D341Med (cell line): Measurements from ENCODE around the gene SPATA33.
A peak's percentile ranks its signal among the peaks of the same experiment; 100 is the strongest.
"Not testable (repeated sequence)": the region's sequence is repeated elsewhere in the genome, so short reads cannot be mapped to it uniquely, and the experiment has no call there.

Experiments
- DNase-seq: peaks from one replicate; pipeline ENCODE4 v3.0.0; 2012; ENCODE audit warnings: low spot score

Gene SPATA33

GRCh38 chr16:89693931-89694783 is 36.5 kb downstream of the SPATA33 start:
- DNase-seq, result no peak

GRCh38 chr16:89694784-89695085 is 37.1 kb downstream of the SPATA33 start:
- not testable (repeated sequence) for DNase-seq

GRCh38 chr16:89695086-89695874 is 37.6 kb downstream of the SPATA33 start:
- DNase-seq, result no peak

- no peak for DNase-seq
These were observed 38.4 kb downstream of the SPATA33 start for GRCh38 chr16:89695875-89696669.

- no peak for DNase-seq
These were observed 39.1 kb downstream of the SPATA33 start for GRCh38 chr16:89696670-89697128.

GRCh38 chr16:89697161-89697615 is 39.6 kb downstream of the SPATA33 start:
- DNase-seq, result no peak

GRCh38 chr16:89697616-89698331 is 40.1 kb downstream of the SPATA33 start:
- DNase-seq, result no peak

- not testable (repeated sequence) for DNase-seq
These were observed 41.1 kb downstream of the SPATA33 start for GRCh38 chr16:89698717-89699116.

GRCh38 chr16:89699629-89700099 is 42.0 kb downstream of the SPATA33 start:
- not testable (repeated sequence) for DNase-seq

GRCh38 chr16:89700100-89700648 is 42.5 kb downstream of the SPATA33 start:
- DNase-seq, result peak; percentile 93

GRCh38 chr16:89700649-89701424 is 43.2 kb downstream of the SPATA33 start:
- peak; percentile 75 for DNase-seq

- DNase-seq, result peak; percentile 95
These were observed 44.1 kb downstream of the SPATA33 start, which contains the start of gene SPATA2L for GRCh38 chr16:89701425-89702406. Gene SPATA2L (minus strand): TSS chr16:89701705. CDS start chr16:89701232, 473 bp downstream.

GRCh38 chr16:89704281-89704680 is 46.6 kb downstream of the SPATA33 start:
- no peak for DNase-seq

- no peak for DNase-seq
These were observed 47.4 kb downstream of the SPATA33 start for GRCh38 chr16:89705006-89705405.

GRCh38 chr16:89706518-89707260 is 49.1 kb downstream of the SPATA33 start:
- DNase-seq, result no peak

GRCh38 chr16:89707695-89708094 is 50.1 kb downstream of the SPATA33 start:
- DNase-seq, result no peak

- no peak for DNase-seq
These were observed 50.9 kb downstream of the SPATA33 start for GRCh38 chr16:89708481-89708931.

GRCh38 chr16:89709166-89709565 is 51.5 kb downstream of the SPATA33 start:
- DNase-seq, result no peak
